GM12872 (cell line): Measurements from ENCODE around the gene TRABD.

ENCODE experiments used
- CTCF ChIP-seq: IDR thresholded peaks from 3 replicates; pipeline ENCODE4 v1.5.1; 2011; ENCODE audit warnings: low read depth, mild to moderate bottlenecking, low read length, moderate library complexity; ENCODE audit not compliant: insufficient read depth

Gene TRABD

GRCh38 chr22:50190941-50191741 lies 5.4 kb downstream of the TRABD start:
- TF ChIP-seq CTCF = no peak

GRCh38 chr22:50192436-50193204 lies 6.9 kb downstream of the TRABD start:
- TF ChIP-seq CTCF = no peak

- TF ChIP-seq CTCF = no peak
Observed at GRCh38 chr22:50193621-50194020, 7.9 kb downstream of the TRABD start.

- TF ChIP-seq CTCF = no peak
Observed at GRCh38 chr22:50194037-50194805, 8.5 kb downstream of the TRABD start.

GRCh38 chr22:50196256-50196655 lies 10.5 kb downstream of the TRABD start:
- TF ChIP-seq CTCF = no peak

GRCh38 chr22:50197000-50197800 lies 11.5 kb downstream of the TRABD start:
- TF ChIP-seq CTCF = no peak
